ENCODE results near the gene DRC3.
A peak's percentile ranks its signal among the peaks of the same experiment; 100 is the strongest.

DRC3 gene

DNA sequence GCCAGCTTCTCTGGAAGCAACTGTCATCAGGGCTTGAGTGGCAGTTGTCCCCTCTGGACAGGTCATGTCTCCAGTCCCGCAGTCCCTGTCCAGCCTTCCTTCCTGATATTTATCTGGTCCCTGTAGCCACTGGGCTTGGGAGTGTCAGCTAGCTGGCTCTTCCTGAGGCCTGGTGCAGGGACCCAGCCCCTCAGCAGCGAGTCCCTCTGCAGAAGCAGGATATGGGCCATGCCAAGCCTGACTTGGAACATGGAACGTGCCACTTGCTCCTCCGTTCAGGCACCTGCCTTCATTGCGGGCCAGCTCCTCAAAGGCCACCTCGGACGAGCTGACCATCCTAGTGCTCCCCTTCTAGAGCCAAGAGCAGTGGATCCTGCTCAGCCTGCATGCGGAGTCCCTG, 26.3 kb downstream of the DRC3 start:
- no peak for DNase-seq

- DNase-seq: no peak
Observed at GRCh38 chr17:17999364-18000029, 26.8 kb downstream of the DRC3 start.

GRCh38 chr17:18000030-18000408, 27.4 kb downstream of the DRC3 start:
- DNase-seq: no peak

DNA sequence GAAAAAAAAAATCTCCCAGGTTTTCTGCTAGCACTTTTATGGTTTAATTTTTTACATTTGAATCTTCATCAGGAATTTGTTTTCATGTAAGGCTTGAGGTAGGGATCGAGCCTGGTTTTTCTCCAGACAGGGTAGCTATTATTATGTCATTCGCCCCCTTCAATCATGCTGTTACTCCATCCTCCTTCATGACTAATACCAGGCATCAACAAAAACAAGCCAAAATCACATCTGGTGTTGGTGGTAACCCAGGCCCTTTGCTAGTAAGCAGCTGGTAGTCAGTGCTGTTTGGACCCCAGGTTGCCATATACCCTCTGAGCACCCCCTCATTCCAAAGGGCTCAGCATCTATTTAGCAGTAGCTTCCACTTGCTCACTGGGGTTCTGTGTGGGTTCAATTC, 29.5 kb downstream of the DRC3 start:
- DNase-seq: no peak

DNA sequence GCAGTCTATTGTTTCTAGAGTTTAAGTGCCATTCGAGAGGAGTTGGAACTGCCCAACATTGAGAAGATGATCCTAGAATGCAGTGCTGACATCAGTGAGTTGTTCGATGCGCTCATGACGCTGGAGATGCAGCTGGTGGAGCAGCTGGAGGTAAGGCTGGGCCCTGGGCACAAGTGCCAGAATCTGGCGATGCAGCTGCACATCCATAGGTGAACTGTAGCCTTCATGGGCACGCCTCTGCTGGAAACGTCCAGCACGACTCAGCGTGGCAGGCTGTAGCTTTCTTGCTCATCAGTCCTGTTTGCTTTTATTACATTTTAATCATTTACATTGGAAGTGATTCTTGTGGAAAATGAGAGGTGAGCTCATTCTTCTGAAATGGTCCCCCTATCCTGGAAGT, 31.7 kb downstream of the DRC3 start:
- no peak for DNase-seq

GRCh38 chr17:18004884-18005305, 32.2 kb downstream of the DRC3 start:
- no peak for DNase-seq

- no peak for DNase-seq
Observed at GRCh38 chr17:18005496-18005895, 32.8 kb downstream of the DRC3 start.

- DNase-seq: no peak
Observed at GRCh38 chr17:18006495-18007239, 34.0 kb downstream of the DRC3 start.

DNA sequence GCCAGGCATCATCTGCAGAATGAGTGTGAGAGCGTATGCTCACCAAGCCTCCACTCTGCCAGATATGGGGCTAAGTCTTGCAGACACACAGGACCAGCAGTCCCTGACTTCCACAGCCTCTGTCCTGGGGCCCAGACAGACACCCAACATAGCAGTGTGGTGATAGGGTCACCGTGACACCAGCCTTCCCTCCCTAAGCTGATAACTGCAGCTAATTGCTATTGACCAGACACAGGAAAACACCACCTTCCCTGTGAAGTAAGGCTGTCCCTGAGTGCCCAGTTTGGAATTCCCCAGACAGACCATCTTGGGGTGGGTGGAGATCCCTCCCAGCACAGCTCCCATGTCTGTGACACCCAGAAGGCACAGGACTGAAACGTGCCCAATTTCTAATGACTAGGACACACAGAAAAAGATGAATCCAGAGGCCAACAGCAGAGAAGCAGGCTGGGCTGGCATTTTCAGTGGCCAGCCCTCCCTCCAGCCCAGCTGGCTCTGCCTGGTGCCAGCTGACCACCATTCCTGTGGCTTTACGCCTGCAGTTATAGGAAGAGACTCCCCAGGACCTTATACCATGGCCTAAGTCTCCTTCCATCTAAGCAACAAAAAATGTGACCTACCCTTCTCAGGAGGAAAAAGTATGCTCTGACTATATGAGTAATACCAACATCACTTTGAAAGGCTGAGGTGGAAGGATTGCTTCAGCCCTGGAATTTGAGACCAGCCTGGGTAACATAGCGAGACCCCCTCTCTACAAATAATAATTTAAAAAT, 36.0 kb downstream of the DRC3 start:
- no peak for DNase-seq

- no peak for DNase-seq
Observed at GRCh38 chr17:18009609-18010420, 37.2 kb downstream of the DRC3 start.

DNA sequence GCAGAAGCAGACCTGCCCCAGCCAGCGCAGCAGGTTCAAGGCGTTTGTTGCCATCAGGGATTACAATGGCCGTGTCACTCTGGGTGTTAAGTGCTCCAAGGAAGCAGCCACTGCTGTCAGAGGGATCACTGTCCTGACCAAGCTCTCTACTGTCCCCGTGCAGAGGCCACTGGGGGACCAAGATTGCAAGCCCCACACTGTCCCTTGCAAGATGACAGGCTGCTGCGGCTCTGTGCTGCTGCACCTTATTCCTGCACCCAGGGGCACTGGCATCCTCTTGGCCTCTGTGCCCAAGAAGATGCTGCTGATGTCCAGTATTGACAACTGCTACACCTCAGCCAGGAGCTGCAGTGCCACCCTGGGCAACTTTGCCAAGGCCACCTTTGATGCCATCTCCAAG, 38.6 kb downstream of the DRC3 start:
- DNase-seq: no peak

DNA sequence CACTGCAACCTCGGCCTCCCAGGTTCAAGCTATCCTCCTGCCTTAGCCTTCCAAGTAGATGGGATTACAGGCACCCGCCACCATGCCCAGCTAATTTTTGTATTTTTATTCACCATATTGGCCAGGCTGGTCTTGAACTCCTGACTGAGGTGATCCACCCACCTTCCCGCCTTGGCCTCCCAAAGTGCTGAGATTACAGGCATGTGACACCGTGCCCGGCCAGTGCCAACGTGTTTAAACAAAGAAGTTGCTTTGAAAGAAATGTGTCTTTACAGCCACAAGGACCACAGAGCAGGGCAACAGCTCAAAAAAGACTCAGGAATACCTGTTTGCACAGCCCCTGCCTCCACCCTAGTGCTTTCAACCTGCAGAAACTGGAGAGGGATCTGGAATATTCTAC, 41.3 kb downstream of the DRC3 start:
- no peak for DNase-seq

DNA sequence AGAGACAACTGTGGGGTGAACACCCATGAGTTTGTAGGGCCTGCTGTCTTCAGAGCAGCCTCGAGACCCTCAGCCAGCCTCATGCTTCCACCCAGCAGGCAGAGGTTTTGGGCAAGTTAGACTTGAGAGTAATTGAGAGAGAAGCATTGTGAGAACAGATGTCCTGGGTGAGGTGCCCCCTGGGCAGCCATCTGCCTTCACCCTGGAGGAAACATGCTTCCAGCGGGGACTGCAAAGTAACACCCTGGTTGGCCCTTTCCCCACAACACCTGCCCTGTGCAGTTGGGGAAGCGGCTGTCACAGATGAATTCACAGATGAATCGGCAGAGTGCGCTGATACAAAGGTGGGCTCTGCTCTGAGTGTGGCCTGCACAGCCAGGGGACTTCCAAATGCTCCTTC, 42.9 kb downstream of the DRC3 start:
- DNase-seq: no peak

DNA sequence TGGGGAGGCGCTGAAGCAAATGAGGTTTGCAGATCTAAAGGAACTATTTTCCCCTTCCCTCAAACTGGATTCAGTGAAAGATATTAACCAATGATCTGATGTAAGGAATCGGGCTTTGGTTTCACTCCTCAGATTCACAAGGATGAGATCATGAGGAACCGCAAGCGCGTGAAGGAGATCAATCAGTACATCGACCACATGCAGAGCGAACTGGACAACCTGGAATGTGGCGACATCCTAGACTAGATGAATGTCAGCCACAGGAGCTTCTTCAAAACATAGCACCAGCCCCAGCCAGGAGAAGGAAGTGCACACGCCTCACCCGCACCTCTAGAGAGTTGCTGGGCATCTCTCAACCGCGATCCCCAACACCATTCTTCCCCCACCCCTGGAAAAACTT, 43.8 kb downstream of the DRC3 start:
- DNase-seq: no peak

- DNase-seq: no peak
Observed at GRCh38 chr17:18017958-18018357, 45.3 kb downstream of the DRC3 start.

- DNase-seq: no peak
Observed at GRCh38 chr17:18018411-18018921, 45.8 kb downstream of the DRC3 start.

DNA sequence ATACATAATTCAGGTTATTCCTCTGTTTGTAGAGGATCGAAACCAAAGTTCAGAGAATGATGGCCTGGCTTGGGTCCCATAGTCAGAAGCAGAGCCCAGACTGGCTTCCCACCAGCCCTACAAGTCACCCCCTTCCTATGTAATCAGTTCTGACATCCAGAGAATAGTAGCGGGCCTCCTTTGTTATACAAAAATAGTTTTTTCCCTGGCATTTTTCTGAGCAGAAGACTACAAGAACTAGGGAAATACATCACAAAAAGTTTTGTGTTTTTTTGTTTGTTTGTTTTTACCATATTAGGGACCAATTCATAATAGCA, 47.1 kb downstream of the DRC3 start:
- DNase-seq: no peak

DNA sequence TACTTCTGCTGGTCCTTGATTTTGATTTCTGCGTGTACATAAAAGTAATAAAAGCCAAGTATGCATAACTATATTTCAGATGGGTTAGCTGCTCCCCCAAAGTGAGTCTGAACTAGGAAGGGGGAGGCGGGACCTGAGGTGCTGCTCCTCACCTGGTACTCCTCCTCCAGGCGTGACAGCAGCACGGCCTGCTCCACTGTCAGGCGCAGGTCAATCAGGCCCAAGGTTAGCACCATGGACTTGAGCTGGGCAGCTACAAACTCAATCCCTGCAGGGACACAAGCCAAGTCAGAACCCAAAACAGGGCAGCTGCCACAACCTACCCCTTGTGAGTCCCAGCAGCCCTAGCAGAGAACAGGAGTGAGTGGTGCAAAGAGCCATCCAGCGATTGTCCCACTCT, 48.3 kb downstream of the DRC3 start:
- DNase-seq: no peak

DNA sequence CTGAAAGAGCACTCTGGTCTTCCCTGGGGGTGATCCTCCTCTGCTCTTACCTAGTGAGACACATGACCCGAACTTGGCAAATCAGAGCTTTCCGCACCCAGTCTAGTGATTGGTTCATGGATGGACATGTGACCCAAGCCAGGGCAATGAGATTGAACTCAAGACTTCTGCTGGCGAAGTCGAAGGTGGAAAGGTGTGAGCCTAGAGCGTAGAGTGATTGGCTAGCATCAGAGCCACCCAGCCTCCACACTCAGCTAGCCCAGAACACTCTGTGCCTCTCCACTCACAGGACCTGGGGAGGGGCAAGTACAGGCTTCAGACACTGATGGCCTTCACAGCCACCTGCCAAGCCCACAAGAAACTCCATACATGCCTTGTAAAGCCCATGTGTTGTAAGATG, 48.7 kb downstream of the DRC3 start:
- no peak for DNase-seq

DNA sequence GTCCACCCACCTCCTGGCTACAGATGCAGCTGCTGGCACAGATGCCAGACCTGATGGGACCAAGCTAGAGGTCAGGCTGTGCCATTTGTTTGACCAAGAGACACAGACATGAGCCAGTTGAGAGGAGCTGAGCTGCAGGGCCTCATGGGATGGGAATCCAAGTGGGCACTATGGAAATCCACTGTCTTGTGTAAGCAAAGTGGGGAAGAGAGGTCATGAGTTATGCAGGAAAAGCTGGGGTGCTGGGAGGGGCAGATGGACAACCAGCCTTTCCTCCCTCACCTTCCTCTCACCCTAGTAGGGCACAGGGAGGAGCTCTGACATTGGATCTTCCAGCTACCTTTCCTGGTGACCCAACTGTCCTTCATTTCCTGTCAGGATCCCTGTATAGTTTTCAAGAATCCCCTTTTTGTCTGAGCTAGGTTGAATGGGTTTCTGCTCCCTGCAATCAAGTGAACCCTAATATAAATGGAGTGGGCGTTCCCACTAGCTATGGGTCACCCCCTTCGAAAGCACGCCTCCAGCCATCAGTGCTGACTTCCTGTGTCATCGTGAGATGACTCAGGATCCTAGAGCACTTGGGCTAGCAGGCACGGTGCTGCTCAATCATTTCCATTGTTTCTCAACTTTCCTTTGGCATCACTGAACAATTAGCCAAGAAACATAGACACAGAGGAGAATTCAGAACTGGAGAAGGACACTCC, 52.7 kb downstream of the DRC3 start:
- DNase-seq: peak; percentile 16

DNA sequence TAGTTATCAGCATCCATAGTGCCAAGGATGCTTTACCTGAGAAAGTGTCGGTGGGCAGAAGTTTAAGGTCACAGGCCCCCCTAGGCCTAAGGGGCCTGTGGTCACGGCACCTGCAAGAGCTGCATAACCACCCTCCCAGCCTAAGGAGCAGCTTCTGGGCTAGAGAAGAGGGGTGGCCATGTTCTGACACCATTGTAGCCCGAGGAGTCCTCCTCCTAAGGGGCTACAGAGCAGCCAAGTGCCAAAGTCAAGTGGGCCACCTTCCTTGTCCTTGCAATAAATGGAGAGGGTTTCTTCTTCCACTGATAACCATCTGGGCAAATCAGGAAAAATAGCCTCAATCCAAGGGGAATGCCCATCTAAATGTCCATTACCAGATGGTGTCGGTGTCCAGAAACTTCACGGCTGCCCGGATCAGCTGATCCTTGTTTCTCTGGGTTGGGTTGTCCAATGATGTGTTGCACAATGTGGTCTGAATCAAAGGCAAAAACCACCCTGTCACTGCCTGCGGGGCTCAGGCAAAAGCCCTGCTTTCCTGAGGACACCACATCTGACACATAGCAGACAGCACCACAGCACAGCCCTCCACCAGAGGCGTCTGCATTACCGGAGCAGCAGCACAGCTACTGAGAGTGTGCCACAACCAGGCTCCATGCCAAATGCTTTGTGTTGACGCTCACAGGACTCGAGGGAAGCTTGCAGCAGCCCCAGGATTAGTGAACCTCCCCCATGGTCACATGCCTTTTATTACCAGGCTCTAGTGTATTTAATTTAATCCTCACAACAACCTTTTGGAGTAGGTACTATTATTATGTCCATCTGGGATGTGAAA, 53.5 kb downstream of the DRC3 start:
- peak; percentile 33 for DNase-seq

DNA sequence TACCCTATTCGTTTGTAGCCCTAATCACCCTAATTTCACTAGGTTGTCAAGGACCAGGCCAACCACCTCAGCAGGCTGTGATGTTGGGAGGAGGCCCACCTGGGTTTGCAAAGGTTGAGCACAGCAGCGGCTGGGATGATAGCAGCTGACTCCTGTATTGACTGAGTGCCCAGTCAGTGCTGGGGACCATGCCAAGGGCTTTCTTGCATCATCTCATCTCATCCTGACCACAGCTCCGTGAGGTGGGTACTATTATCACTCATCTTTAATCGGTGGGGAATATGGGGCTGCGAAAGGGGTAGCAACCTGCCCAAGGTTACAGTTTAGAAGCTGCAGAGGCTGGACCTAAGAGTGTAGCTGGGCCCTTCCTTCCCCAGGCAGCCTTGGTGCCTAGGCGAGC, 54.6 kb downstream of the DRC3 start:
- DNase-seq: no peak

Data from CD4-positive, alpha-beta T cell treated with Interleukin-12 subunit alpha and Interleukin-12 subunit beta, for 1 hour (primary cell).